Stimulated activated CD4-positive, alpha-beta T cell treated with anti-CD3 and anti-CD28 coated beads, Interleukin-12 subunit alpha, Interleukin-12 subunit beta, amount 100 ng/mL, for 24 hours (primary cell): ENCODE measurements around the gene CDKAL1.
"Not testable (repeated sequence)": the region's sequence is repeated elsewhere in the genome, so short reads cannot be mapped to it uniquely, and the experiment has no call there.

Experiments
- DNase-seq, 2 experiments: peaks; one replicate each; pipeline ENCODE4 v3.0.0-alpha.2; 2020; ENCODE audit warnings: low read depth in 2 of 2

CDKAL1 gene

GRCh38 chr6:21073318-21073839 lies 539.1 kb downstream of the CDKAL1 start:
- DNase-seq: no peak

- no peak for DNase-seq
Measured at GRCh38 chr6:21074484-21074883, 540.2 kb downstream of the CDKAL1 start.

- DNase-seq: no peak
Measured at GRCh38 chr6:21075986-21076385, 541.7 kb downstream of the CDKAL1 start.

- no peak for DNase-seq
Measured at GRCh38 chr6:21078497-21078896, 544.2 kb downstream of the CDKAL1 start.

GRCh38 chr6:21079468-21080048 lies 545.3 kb downstream of the CDKAL1 start:
- no peak for DNase-seq

GRCh38 chr6:21080221-21080620 lies 546.0 kb downstream of the CDKAL1 start:
- DNase-seq: no peak

GRCh38 chr6:21082091-21082490 lies 547.8 kb downstream of the CDKAL1 start:
- no peak for DNase-seq

GRCh38 chr6:21083708-21084107 lies 549.5 kb downstream of the CDKAL1 start:
- no peak for DNase-seq

GRCh38 chr6:21084656-21085055 lies 550.4 kb downstream of the CDKAL1 start:
- no peak for DNase-seq

GRCh38 chr6:21085211-21085610 lies 551.0 kb downstream of the CDKAL1 start:
- no peak for DNase-seq

GRCh38 chr6:21085643-21086042 lies 551.4 kb downstream of the CDKAL1 start:
- no peak for DNase-seq

- DNase-seq: no peak
Measured at GRCh38 chr6:21087188-21087587, 552.9 kb downstream of the CDKAL1 start.

- DNase-seq: no peak
Measured at GRCh38 chr6:21091411-21091810, 557.2 kb downstream of the CDKAL1 start.

- not testable (repeated sequence) for DNase-seq
Measured at GRCh38 chr6:21092231-21092772, 558.0 kb downstream of the CDKAL1 start.

GRCh38 chr6:21095462-21095861 lies 561.2 kb downstream of the CDKAL1 start:
- DNase-seq: no peak

GRCh38 chr6:21098134-21098533 lies 563.9 kb downstream of the CDKAL1 start:
- DNase-seq: no peak

- DNase-seq: no peak
Measured at GRCh38 chr6:21098744-21099143, 564.5 kb downstream of the CDKAL1 start.

- no peak for DNase-seq
Measured at GRCh38 chr6:21099338-21100314, 565.4 kb downstream of the CDKAL1 start.

GRCh38 chr6:21100991-21101390 lies 566.7 kb downstream of the CDKAL1 start:
- DNase-seq: no peak

- no peak for DNase-seq
Measured at GRCh38 chr6:21101694-21102093, 567.4 kb downstream of the CDKAL1 start.

GRCh38 chr6:21102201-21102600 lies 567.9 kb downstream of the CDKAL1 start:
- DNase-seq: no peak

- DNase-seq: no peak
Measured at GRCh38 chr6:21102624-21103023, 568.4 kb downstream of the CDKAL1 start.
